ENCODE results near the gene MREG.
"Not testable (repeated sequence)": the region's sequence is repeated elsewhere in the genome, so short reads cannot be mapped to it uniquely, and the experiment has no call there.

Gene MREG

GRCh38 chr2:215957354-215958122 is 55.8 kb downstream of the MREG start:
- not testable (repeated sequence) for DNase-seq

GRCh38 chr2:215952860-215953637 is 60.3 kb downstream of the MREG start:
- no peak for DNase-seq

GRCh38 chr2:215951558-215951957 is 61.8 kb downstream of the MREG start:
- DNase-seq = no peak

- DNase-seq = peak; percentile 4
Measured at GRCh38 chr2:215949991-215950404, 63.4 kb downstream of the MREG start.

GRCh38 chr2:215948051-215948450 is 65.3 kb downstream of the MREG start:
- DNase-seq = no peak

- no peak for DNase-seq
Measured at GRCh38 chr2:215946586-215946985, 66.8 kb downstream of the MREG start.

GRCh38 chr2:215942194-215942593 is 71.2 kb downstream of the MREG start:
- no peak for DNase-seq

GRCh38 chr2:215941726-215942125 is 71.6 kb downstream of the MREG start:
- no peak for DNase-seq

- DNase-seq = no peak
Measured at GRCh38 chr2:215940645-215941184, 72.6 kb downstream of the MREG start.

- no peak for DNase-seq
Measured at GRCh38 chr2:215937190-215937589, 76.2 kb downstream of the MREG start.

- no peak for DNase-seq
Measured at GRCh38 chr2:215933151-215933550, 80.2 kb downstream of the MREG start.

- DNase-seq = peak; percentile 64
Measured at GRCh38 chr2:215931256-215931903, 82.0 kb downstream of the MREG start.

GRCh38 chr2:215930505-215931253 is 82.7 kb downstream of the MREG start:
- DNase-seq = no peak

GRCh38 chr2:215929602-215930335 is 83.6 kb downstream of the MREG start:
- no peak for DNase-seq

GRCh38 chr2:215928086-215928485 is 85.3 kb downstream of the MREG start:
- no peak for DNase-seq

GRCh38 chr2:215926992-215927391 is 86.4 kb downstream of the MREG start:
- DNase-seq = not testable (repeated sequence)

- no peak for DNase-seq
Measured at GRCh38 chr2:215921895-215922294, 91.5 kb downstream of the MREG start.

- peak; percentile 27 for DNase-seq
Measured at GRCh38 chr2:215920244-215921100, 92.9 kb downstream of the MREG start.

- no peak for DNase-seq
Measured at GRCh38 chr2:215919624-215920243, 93.6 kb downstream of the MREG start.

GRCh38 chr2:215918901-215919599 is 94.3 kb downstream of the MREG start:
- DNase-seq = no peak
